GM23338 (cell line): ENCODE results near the gene ATP10B. TPM values are rescaled to one million over a fixed set of nuclear protein-coding genes. Genes with fewer than 3 reads are reported as not detected.

Experiments
- ATAC-seq: fragments of 200-7000 bp; cut with Tn5 transposase; 3 replicates; pipeline ENCODE4 v1.9.1; 2020
- DNase-seq: peaks from one replicate; pipeline ENCODE4 v3.0.0-alpha.2; 2015; ENCODE audit warnings: low spot score
- H2AFZ ChIP-seq: fragments of 200-600 bp; sonication (generic); 2 replicates; pipeline ENCODE4 v1.8.0; 2016; ENCODE audit warnings: antibody characterized with exemption, mild to moderate bottlenecking, moderate library complexity
- H3F3A ChIP-seq: fragments of 200-600 bp; sonication (generic); replicated peaks from 2 replicates; pipeline ENCODE4 v1.8.0; 2017; ENCODE audit warnings: antibody characterized with exemption, mixed run types, low read depth
- H3K27ac ChIP-seq: fragments of 200-600 bp; sonication (generic); 2 replicates; pipeline ENCODE4 v1.6.1; 2016; ENCODE audit warnings: low read depth
- H3K27me3 ChIP-seq: fragments of 200-600 bp; sonication (generic); 2 replicates; pipeline ENCODE4 v1.8.0; 2016; ENCODE audit warnings: mild to moderate bottlenecking, mixed run types, moderate library complexity; ENCODE audit not compliant: insufficient read depth
- H3K36me3 ChIP-seq: fragments of 200-600 bp; sonication (generic); 2 replicates; pipeline ENCODE4 v1.8.0; 2016; ENCODE audit warnings: mild to moderate bottlenecking; ENCODE audit not compliant: insufficient read depth
- H3K4me1 ChIP-seq: fragments of 200-600 bp; sonication (generic); 2 replicates; pipeline ENCODE4 v1.8.0; 2016; ENCODE audit warnings: mild to moderate bottlenecking, moderate library complexity; ENCODE audit not compliant: insufficient read depth
- H3K4me2 ChIP-seq: fragments of 200-600 bp; sonication (generic); 2 replicates; pipeline ENCODE4 v1.7.1; 2017; ENCODE audit warnings: mixed run types
- H3K4me3 ChIP-seq: fragments of 200-600 bp; sonication (generic); 2 replicates; pipeline ENCODE4 v1.6.1; 2016; ENCODE audit warnings: mixed run types
- H3K79me2 ChIP-seq: fragments of 200-600 bp; sonication (generic); replicated peaks from 2 replicates; pipeline ENCODE4 v1.8.0; 2017; ENCODE audit warnings: mild to moderate bottlenecking; ENCODE audit not compliant: insufficient read depth
- H3K9me2 ChIP-seq: fragments of 200-600 bp; sonication (generic); 2 replicates; pipeline ENCODE4 v1.8.0; 2017; ENCODE audit not compliant: insufficient read depth
- H4K20me1 ChIP-seq: fragments of 200-600 bp; sonication (generic); replicated peaks from 2 replicates; pipeline ENCODE4 v1.8.0; 2017; ENCODE audit warnings: mild to moderate bottlenecking; ENCODE audit not compliant: insufficient read depth
- H3K27ac Mint-ChIP-seq: 2 replicates; pipeline ENCODE4 v1.8.0; 2020; ENCODE audit warnings: inconsistent platforms, mild to moderate bottlenecking, moderate library complexity, mixed read lengths
- H3K27me3 Mint-ChIP-seq: 3 replicates; pipeline ENCODE4 v1.8.0; 2022; ENCODE audit warnings: low read depth, mild to moderate bottlenecking, moderate library complexity, mixed read lengths, inconsistent platforms; ENCODE audit not compliant: insufficient read depth, poor library complexity
- H3K36me3 Mint-ChIP-seq: 3 replicates; pipeline ENCODE4 v1.8.0; 2021; ENCODE audit warnings: low read depth, mild to moderate bottlenecking, inconsistent platforms, moderate library complexity, mixed read lengths
- H3K4me1 Mint-ChIP-seq: 3 replicates; pipeline ENCODE4 v1.8.0; 2020; ENCODE audit warnings: mild to moderate bottlenecking, inconsistent platforms, mixed read lengths
- H3K4me3 Mint-ChIP-seq: 3 replicates; pipeline ENCODE4 v1.8.0; 2021; ENCODE audit warnings: moderate library complexity, mild to moderate bottlenecking, inconsistent platforms, mixed read lengths
- H3K9me3 Mint-ChIP-seq: 3 replicates; pipeline ENCODE4 v1.8.0; 2020; ENCODE audit warnings: moderate library complexity, mild to moderate bottlenecking, inconsistent platforms, mixed read lengths
- CREB1 ChIP-seq: fragments of 250-450 bp; sonication (Bioruptor Pico); IDR thresholded peaks from 2 replicates; pipeline ENCODE4 v1.5.0; 2020; ENCODE audit warnings: low read depth, mild to moderate bottlenecking, moderate library complexity
- ETS1 ChIP-seq: IDR thresholded peaks from 2 replicates; pipeline ENCODE4 v1.6.1; 2016; ENCODE audit warnings: antibody characterized with exemption
- EZH2 ChIP-seq: fragments of 200-600 bp; sonication (generic); IDR thresholded peaks from one replicate; pipeline ENCODE4 v1.8.0; 2017; ENCODE audit warnings: antibody characterized with exemption, mild to moderate bottlenecking, low read depth; ENCODE audit not compliant: unreplicated experiment
- EZH2phosphoT487 ChIP-seq: fragments of 200-600 bp; sonication (generic); IDR thresholded peaks from one replicate; pipeline ENCODE4 v1.8.1; 2018; ENCODE audit warnings: antibody characterized with exemption; ENCODE audit not compliant: unreplicated experiment
- JUNB ChIP-seq: IDR thresholded peaks from one replicate; pipeline ENCODE4 v1.6.1; 2016; ENCODE audit warnings: antibody characterized with exemption; ENCODE audit not compliant: unreplicated experiment
- NANOG ChIP-seq: IDR thresholded peaks from 2 replicates; pipeline ENCODE4 v1.6.1; 2016; ENCODE audit warnings: antibody characterized with exemption, borderline replicate concordance
- POLR2AphosphoS5 ChIP-seq: IDR thresholded peaks from 2 replicates; pipeline ENCODE4 v1.6.1; 2016; ENCODE audit warnings: antibody characterized with exemption, low read depth
- STAT1 ChIP-seq: IDR thresholded peaks from one replicate; pipeline ENCODE4 v1.6.1; 2016; ENCODE audit warnings: antibody characterized with exemption; ENCODE audit not compliant: unreplicated experiment
- ZNF114 ChIP-seq: fragments of 250-450 bp; sonication (Bioruptor Pico); IDR thresholded peaks from 2 replicates; pipeline ENCODE4 v1.5.0; 2020; ENCODE audit warnings: mild to moderate bottlenecking, moderate library complexity
- ZNF331 ChIP-seq: fragments of 250-450 bp; sonication (Bioruptor Pico); IDR thresholded peaks from 2 replicates; pipeline ENCODE4 v1.5.0; 2020; ENCODE audit warnings: low read depth, mild to moderate bottlenecking, moderate library complexity
- polyA plus RNA-seq: library from polyadenylated mRNA; unstranded; fragments of >200 nt; fragmentation: Nextera tagmentation; extraction: Ambion mirVana; gene quantifications from 2 replicates; pipeline ENCODE4 v1.2.1, GENCODE V29; 2016
- total RNA-seq: library from RNA; depleted of rRNA; stranded (reverse); fragments of >200 nt; shearing (Covaris generic); gene quantifications from 2 replicates; pipeline ENCODE4 v1.2.3, GENCODE V29; 2014
- TF ChIP-seq, protein P1 (sequence below), 2 experiments: fragments of 200-600 bp in 1 of 2; sonication (generic) in 1 of 2; conservative IDR thresholded peaks; 2 replicates each; pipeline versions ENCODE4 v1.5.1 to v1.6.1; 2016 to 2017; ENCODE audit warnings: antibody characterized with exemption in 2 of 2, low read depth in 2 of 2, mild to moderate bottlenecking in 2 of 2, moderate library complexity in 1 of 2
- TF ChIP-seq, protein P2 (sequence below): IDR thresholded peaks from one replicate; pipeline ENCODE4 v1.6.1; 2018; ENCODE audit warnings: antibody characterized with exemption; ENCODE audit not compliant: unreplicated experiment
- TF ChIP-seq, protein P3 (sequence below): fragments of 250-450 bp; sonication (Bioruptor Pico); IDR thresholded peaks from 2 replicates; pipeline ENCODE4 v1.5.0; 2020; ENCODE audit warnings: mild to moderate bottlenecking, moderate library complexity

Gene ATP10B
- total and polyA plus RNA-seq, 2 experiments from 2014 or later: 0.11 to 0.14 TPM

- Mint-ChIP-seq H3K4me3 (no peak overlapping the region), H3K27me3 (no peaks in the 10 kb centered on the region), H3K27ac (no peak overlapping the region), H3K9me3 (peaks cover 3% of the 10 kb centered on the region; the same call in 1 of the 3 replicates), H3K4me1 (peaks cover 8% of the 10 kb centered on the region; the same call in 1 of the 3 replicates), H3K36me3 (no peaks in the 10 kb centered on the region)
- no peaks in the 10 kb centered on the region for H4K20me1 ChIP-seq
- no peak overlapping the region for H2AFZ ChIP-seq
- H3K9me2 ChIP-seq: no peaks in the 10 kb centered on the region
- ATAC-seq: no peak
- H3K27me3 ChIP-seq: no peaks in the 10 kb centered on the region
- DNase-seq: no peak
- H3K4me3 ChIP-seq: no peak overlapping the region
- TF ChIP-seq POLR2AphosphoS5 (no peak), ETS1 (no peak), ZNF331 (CRISPR knock-in tag) (no peak), JUNB (no peak), STAT1 (no peak), EZH2 (no peak), EZH2phosphoT487 (no peak), CREB1 (CRISPR knock-in tag) (no peak), ZNF114 (no peak), NANOG (no peak)
- TF ChIP-seq, protein P1, sequence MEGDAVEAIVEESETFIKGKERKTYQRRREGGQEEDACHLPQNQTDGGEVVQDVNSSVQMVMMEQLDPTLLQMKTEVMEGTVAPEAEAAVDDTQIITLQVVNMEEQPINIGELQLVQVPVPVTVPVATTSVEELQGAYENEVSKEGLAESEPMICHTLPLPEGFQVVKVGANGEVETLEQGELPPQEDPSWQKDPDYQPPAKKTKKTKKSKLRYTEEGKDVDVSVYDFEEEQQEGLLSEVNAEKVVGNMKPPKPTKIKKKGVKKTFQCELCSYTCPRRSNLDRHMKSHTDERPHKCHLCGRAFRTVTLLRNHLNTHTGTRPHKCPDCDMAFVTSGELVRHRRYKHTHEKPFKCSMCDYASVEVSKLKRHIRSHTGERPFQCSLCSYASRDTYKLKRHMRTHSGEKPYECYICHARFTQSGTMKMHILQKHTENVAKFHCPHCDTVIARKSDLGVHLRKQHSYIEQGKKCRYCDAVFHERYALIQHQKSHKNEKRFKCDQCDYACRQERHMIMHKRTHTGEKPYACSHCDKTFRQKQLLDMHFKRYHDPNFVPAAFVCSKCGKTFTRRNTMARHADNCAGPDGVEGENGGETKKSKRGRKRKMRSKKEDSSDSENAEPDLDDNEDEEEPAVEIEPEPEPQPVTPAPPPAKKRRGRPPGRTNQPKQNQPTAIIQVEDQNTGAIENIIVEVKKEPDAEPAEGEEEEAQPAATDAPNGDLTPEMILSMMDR (conservative IDR thresholded peaks at IDR 0.05; ENCODE audit: low read depth in 2 of 2): no peak
- TF ChIP-seq, protein P2, sequence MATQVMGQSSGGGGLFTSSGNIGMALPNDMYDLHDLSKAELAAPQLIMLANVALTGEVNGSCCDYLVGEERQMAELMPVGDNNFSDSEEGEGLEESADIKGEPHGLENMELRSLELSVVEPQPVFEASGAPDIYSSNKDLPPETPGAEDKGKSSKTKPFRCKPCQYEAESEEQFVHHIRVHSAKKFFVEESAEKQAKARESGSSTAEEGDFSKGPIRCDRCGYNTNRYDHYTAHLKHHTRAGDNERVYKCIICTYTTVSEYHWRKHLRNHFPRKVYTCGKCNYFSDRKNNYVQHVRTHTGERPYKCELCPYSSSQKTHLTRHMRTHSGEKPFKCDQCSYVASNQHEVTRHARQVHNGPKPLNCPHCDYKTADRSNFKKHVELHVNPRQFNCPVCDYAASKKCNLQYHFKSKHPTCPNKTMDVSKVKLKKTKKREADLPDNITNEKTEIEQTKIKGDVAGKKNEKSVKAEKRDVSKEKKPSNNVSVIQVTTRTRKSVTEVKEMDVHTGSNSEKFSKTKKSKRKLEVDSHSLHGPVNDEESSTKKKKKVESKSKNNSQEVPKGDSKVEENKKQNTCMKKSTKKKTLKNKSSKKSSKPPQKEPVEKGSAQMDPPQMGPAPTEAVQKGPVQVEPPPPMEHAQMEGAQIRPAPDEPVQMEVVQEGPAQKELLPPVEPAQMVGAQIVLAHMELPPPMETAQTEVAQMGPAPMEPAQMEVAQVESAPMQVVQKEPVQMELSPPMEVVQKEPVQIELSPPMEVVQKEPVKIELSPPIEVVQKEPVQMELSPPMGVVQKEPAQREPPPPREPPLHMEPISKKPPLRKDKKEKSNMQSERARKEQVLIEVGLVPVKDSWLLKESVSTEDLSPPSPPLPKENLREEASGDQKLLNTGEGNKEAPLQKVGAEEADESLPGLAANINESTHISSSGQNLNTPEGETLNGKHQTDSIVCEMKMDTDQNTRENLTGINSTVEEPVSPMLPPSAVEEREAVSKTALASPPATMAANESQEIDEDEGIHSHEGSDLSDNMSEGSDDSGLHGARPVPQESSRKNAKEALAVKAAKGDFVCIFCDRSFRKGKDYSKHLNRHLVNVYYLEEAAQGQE: no peak
- TF ChIP-seq, protein P3, sequence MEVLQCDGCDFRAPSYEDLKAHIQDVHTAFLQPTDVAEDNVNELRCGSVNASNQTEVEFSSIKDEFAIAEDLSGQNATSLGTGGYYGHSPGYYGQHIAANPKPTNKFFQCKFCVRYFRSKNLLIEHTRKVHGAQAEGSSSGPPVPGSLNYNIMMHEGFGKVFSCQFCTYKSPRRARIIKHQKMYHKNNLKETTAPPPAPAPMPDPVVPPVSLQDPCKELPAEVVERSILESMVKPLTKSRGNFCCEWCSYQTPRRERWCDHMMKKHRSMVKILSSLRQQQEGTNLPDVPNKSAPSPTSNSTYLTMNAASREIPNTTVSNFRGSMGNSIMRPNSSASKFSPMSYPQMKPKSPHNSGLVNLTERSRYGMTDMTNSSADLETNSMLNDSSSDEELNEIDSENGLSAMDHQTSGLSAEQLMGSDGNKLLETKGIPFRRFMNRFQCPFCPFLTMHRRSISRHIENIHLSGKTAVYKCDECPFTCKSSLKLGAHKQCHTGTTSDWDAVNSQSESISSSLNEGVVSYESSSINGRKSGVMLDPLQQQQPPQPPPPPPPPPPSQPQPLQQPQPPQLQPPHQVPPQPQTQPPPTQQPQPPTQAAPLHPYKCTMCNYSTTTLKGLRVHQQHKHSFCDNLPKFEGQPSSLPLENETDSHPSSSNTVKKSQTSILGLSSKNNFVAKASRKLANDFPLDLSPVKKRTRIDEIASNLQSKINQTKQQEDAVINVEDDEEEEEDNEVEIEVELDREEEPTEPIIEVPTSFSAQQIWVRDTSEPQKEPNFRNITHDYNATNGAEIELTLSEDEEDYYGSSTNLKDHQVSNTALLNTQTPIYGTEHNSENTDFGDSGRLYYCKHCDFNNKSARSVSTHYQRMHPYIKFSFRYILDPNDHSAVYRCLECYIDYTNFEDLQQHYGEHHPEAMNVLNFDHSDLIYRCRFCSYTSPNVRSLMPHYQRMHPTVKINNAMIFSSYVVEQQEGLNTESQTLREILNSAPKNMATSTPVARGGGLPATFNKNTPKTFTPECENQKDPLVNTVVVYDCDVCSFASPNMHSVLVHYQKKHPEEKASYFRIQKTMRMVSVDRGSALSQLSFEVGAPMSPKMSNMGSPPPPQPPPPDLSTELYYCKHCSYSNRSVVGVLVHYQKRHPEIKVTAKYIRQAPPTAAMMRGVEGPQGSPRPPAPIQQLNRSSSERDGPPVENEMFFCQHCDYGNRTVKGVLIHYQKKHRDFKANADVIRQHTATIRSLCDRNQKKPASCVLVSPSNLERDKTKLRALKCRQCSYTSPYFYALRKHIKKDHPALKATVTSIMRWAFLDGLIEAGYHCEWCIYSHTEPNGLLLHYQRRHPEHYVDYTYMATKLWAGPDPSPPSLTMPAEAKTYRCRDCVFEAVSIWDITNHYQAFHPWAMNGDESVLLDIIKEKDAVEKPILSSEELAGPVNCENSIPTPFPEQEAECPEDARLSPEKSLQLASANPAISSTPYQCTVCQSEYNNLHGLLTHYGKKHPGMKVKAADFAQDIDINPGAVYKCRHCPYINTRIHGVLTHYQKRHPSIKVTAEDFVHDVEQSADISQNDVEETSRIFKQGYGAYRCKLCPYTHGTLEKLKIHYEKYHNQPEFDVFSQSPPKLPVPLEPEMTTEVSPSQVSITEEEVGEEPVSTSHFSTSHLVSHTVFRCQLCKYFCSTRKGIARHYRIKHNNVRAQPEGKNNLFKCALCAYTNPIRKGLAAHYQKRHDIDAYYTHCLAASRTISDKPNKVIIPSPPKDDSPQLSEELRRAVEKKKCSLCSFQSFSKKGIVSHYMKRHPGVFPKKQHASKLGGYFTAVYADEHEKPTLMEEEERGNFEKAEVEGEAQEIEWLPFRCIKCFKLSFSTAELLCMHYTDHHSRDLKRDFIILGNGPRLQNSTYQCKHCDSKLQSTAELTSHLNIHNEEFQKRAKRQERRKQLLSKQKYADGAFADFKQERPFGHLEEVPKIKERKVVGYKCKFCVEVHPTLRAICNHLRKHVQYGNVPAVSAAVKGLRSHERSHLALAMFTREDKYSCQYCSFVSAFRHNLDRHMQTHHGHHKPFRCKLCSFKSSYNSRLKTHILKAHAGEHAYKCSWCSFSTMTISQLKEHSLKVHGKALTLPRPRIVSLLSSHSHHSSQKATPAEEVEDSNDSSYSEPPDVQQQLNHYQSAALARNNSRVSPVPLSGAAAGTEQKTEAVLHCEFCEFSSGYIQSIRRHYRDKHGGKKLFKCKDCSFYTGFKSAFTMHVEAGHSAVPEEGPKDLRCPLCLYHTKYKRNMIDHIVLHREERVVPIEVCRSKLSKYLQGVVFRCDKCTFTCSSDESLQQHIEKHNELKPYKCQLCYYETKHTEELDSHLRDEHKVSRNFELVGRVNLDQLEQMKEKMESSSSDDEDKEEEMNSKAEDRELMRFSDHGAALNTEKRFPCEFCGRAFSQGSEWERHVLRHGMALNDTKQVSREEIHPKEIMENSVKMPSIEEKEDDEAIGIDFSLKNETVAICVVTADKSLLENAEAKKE (CRISPR knock-in tag): no peak
- H3F3A ChIP-seq: no peaks in the 10 kb centered on the region
- no peak overlapping the region for H3K27ac ChIP-seq
- H3K4me1 ChIP-seq: no peaks in the 10 kb centered on the region
- H3K4me2 ChIP-seq: no peak overlapping the region
- no peaks in the 10 kb centered on the region for H3K79me2 ChIP-seq
- H3K36me3 ChIP-seq: no peaks in the 10 kb centered on the region
These were observed 100.9 kb downstream of the ATP10B start for GRCh38 chr5:160750938-160751657.
